OCI-LY3 (cell line): ENCODE results near the gene CPEB3.

ENCODE experiments used
- H2AFZ ChIP-seq: fragments of 200-600, 300-600 bp; shearing (Covaris generic); 2 replicates; pipeline ENCODE4 v1.6.0; 2014; ENCODE audit warnings: antibody characterized with exemption, low read depth, low read length
- H3K27ac ChIP-seq: fragments of 200-600, 300-600 bp; sonication (generic); 2 replicates; pipeline ENCODE4 v1.5.1; 2014; ENCODE audit warnings: mild to moderate bottlenecking, low read length, moderate library complexity, mixed read lengths
- H3K27me3 ChIP-seq: fragments of 200-600, 300-600 bp; sonication (generic); 2 replicates; pipeline ENCODE4 v1.6.1; 2014; ENCODE audit warnings: low read depth, low read length, mixed read lengths
- H3K36me3 ChIP-seq: fragments of 200-600, 300-600 bp; sonication (generic); replicated peaks from 2 replicates; pipeline ENCODE3; 2014; ENCODE audit warnings: low read depth, low read length, mixed read lengths
- H3K4me1 ChIP-seq: fragments of 300-600, 200-600 bp; sonication (generic); 2 replicates; pipeline ENCODE4 v1.6.1; 2014; ENCODE audit warnings: low read length, mixed read lengths
- H3K4me2 ChIP-seq: fragments of 200-600, 300-600 bp; sonication (generic); 2 replicates; pipeline ENCODE4 v1.6.1; 2014; ENCODE audit warnings: low read length, mixed read lengths
- H3K4me3 ChIP-seq: fragments of 300-600, 200-600 bp; sonication (generic); 2 replicates; pipeline ENCODE4 v1.5.1; 2014; ENCODE audit warnings: antibody characterized with exemption, mild to moderate bottlenecking, low read length, moderate library complexity
- H3K79me2 ChIP-seq: fragments of 300-600, 200-600 bp; shearing (Covaris generic); 2 replicates; pipeline ENCODE4 v1.6.1; 2014; ENCODE audit warnings: mild to moderate bottlenecking, low read length, mixed read lengths
- H3K9ac ChIP-seq: fragments of 300-600, 200-600 bp; shearing (Covaris generic); 2 replicates; pipeline ENCODE4 v1.6.0; 2014; ENCODE audit warnings: mild to moderate bottlenecking, low read length, moderate library complexity
- H3K9me3 ChIP-seq: fragments of 200-600, 300-600 bp; shearing (Covaris generic); 2 replicates; pipeline ENCODE4 v1.6.1; 2014; ENCODE audit warnings: low read length, mixed read lengths; ENCODE audit not compliant: insufficient read depth
- H4K20me1 ChIP-seq: fragments of 200-600, 300-600 bp; sonication (generic); 2 replicates; pipeline ENCODE4 v1.6.1; 2016; ENCODE audit warnings: low read length, mixed read lengths; ENCODE audit not compliant: insufficient read depth
- EZH2phosphoT487 ChIP-seq: fragments of 200-600 bp; shearing (Covaris generic); IDR thresholded peaks from 2 replicates; pipeline ENCODE4 v1.6.1; 2018; ENCODE audit warnings: antibody characterized with exemption, mixed run types, low read depth
- TF ChIP-seq, protein P1 (sequence below): fragments of 200-600, 300-600 bp; sonication (generic); IDR thresholded peaks from 2 replicates; pipeline ENCODE4 v1.5.1; 2014; ENCODE audit warnings: antibody characterized with exemption, low read length, low read depth

Gene CPEB3

DNA sequence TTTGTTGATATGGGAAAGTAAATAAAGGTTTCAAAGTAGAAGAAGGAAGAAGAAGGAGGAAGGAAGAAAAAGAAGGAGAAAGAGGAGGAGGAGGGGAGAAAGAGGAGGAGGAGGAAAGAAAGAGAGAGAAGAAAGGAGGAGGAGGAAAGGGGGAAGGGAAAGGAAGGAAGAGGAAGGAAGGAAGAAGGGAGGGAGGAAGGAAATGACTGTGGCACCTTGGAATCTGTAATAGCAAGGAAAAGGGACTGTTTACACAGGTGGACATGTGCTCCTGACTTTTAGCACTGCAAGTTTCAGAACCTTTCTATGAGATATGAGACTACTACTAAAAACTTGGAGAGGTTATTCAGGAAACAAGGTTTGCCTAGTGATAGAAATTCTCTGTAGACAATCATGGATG is 214.2 kb downstream of the CPEB3 start:
- Histone ChIP-seq H3K27ac (no peak overlapping the region), H3K4me3 (no peak overlapping the region), H3K9ac (no peak overlapping the region), H4K20me1 (no peaks in the 10 kb centered on the region), H2AFZ (no peak overlapping the region), H3K36me3 (no peaks in the 10 kb centered on the region), H3K4me1 (no peaks in the 10 kb centered on the region), H3K27me3 (no peaks in the 10 kb centered on the region), H3K79me2 (no peaks in the 10 kb centered on the region), H3K9me3 (no peaks in the 10 kb centered on the region), H3K4me2 (no peak overlapping the region)
- TF ChIP-seq, protein P1, sequence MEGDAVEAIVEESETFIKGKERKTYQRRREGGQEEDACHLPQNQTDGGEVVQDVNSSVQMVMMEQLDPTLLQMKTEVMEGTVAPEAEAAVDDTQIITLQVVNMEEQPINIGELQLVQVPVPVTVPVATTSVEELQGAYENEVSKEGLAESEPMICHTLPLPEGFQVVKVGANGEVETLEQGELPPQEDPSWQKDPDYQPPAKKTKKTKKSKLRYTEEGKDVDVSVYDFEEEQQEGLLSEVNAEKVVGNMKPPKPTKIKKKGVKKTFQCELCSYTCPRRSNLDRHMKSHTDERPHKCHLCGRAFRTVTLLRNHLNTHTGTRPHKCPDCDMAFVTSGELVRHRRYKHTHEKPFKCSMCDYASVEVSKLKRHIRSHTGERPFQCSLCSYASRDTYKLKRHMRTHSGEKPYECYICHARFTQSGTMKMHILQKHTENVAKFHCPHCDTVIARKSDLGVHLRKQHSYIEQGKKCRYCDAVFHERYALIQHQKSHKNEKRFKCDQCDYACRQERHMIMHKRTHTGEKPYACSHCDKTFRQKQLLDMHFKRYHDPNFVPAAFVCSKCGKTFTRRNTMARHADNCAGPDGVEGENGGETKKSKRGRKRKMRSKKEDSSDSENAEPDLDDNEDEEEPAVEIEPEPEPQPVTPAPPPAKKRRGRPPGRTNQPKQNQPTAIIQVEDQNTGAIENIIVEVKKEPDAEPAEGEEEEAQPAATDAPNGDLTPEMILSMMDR: no peak
- TF ChIP-seq EZH2phosphoT487: no peak

DNA sequence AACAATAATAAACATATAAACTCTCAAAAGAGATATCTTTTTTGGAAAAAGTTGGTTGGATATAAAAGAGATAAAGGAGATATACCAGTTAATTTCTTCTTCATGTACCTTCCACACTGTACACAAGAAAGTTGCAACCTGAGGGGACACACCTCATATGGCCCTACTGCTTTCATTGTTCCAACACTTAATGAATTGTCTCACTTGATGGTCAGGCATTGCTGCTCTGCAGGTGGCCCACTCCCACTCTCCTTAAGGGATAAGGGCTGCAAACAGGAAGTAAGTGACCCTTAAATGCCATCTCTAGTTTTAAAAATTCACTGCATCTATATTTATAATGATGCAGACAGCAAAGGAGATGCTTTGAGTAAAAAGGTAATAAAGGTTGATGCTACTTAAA is 215.0 kb downstream of the CPEB3 start:
- no peaks in the 10 kb centered on the region for H4K20me1 ChIP-seq
- TF ChIP-seq EZH2phosphoT487: no peak
- no peaks in the 10 kb centered on the region for H3K4me1 ChIP-seq
- no peaks in the 10 kb centered on the region for H3K79me2 ChIP-seq
- H3K9ac ChIP-seq: no peak overlapping the region
- no peak overlapping the region for H2AFZ ChIP-seq
- no peaks in the 10 kb centered on the region for H3K36me3 ChIP-seq
- no peaks in the 10 kb centered on the region for H3K27me3 ChIP-seq
- H3K27ac ChIP-seq: no peak overlapping the region
- H3K9me3 ChIP-seq: no peaks in the 10 kb centered on the region
- no peak overlapping the region for H3K4me3 ChIP-seq
- no peak overlapping the region for H3K4me2 ChIP-seq

DNA sequence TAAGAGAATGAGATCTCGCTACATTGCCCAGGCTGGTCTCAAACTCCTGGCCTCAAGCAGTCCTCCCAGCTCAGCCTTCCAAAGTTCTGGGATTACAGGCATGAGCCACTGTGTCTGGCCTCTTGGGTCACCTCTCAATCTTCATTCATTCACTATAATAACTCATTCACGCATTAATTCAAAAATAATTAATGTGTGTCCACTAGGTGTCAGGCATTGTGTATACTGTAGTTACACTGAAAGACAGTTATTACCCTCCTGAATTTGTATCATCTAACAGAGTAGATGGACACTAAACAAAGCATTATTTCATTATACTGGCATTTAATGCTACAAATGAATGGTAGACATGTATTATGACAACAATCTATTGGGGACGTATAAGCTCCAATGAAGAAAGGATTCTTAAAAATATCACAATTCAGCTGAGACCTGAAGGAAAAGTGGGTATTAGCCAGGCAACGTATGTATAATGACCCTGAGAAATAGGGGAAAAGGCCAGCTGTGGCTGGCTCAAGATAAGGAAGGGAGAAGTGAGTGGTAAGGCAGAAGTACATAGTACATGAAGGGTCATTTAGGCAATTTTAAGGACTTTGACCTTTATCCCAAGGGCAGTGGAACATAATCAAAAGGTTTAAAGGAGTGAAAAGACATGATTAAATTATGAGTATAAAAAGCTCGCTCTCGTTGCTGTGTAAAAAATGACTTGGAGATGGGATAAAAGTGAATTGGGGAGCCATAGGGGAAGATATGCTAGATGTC is 216.6 kb downstream of the CPEB3 start:
- H3K36me3 ChIP-seq: no peaks in the 10 kb centered on the region

DNA sequence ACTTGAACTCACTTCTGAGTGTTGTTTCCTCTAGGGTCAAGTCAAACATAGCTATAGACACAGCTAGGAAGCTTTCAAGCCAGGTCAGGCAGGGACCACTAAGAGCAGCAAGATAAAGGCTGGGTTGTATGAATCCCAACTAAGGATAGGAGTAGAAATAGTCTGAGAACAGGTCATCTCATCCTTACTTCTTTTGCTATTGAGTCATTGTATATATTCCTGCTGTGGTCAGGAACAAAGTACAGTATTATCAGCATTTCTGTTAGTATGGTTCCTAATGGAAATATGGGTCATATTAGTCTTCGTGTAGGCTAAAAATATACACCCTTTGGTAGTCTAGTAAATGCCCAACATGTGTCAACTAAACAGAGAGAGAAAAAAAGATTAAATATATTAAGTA is 222.0 kb downstream of the CPEB3 start:
- Histone ChIP-seq H4K20me1 (no peaks in the 10 kb centered on the region), H3K9ac (no peak overlapping the region), H3K79me2 (no peaks in the 10 kb centered on the region), H3K27ac (no peak overlapping the region), H3K4me1 (no peaks in the 10 kb centered on the region), H2AFZ (no peak overlapping the region), H3K36me3 (no peaks in the 10 kb centered on the region), H3K4me3 (no peak overlapping the region), H3K9me3 (no peaks in the 10 kb centered on the region), H3K27me3 (no peaks in the 10 kb centered on the region), H3K4me2 (no peak overlapping the region)
- TF ChIP-seq, protein P1: no peak
- TF ChIP-seq EZH2phosphoT487: no peak

More for the DNA sequence above, 216.6 kb downstream of the CPEB3 start:
- Histone ChIP-seq H3K27me3 (no peaks in the 10 kb centered on the region), H2AFZ (no peak overlapping the region), H3K9ac (no peak overlapping the region), H4K20me1 (no peaks in the 10 kb centered on the region), H3K79me2 (no peaks in the 10 kb centered on the region), H3K4me3 (no peak overlapping the region), H3K4me1 (no peaks in the 10 kb centered on the region), H3K9me3 (no peaks in the 10 kb centered on the region), H3K27ac (no peak overlapping the region), H3K4me2 (no peak overlapping the region)
- TF ChIP-seq, protein P1: peak; percentile 40
- TF ChIP-seq EZH2phosphoT487: no peak
